ENCODE data around the gene MAK.

GRCh38 chr6:10874207-10874606 lies 35.9 kb upstream of the MAK start:
- TF ChIP-seq CTCF (IDR thresholded peaks at IDR 0.05; ENCODE audit: poor library complexity, severe bottlenecking): no peak
- TF ChIP-seq REST (IDR thresholded peaks at IDR 0.05; ENCODE audit: borderline replicate concordance): no peak
